Thyroid gland (tissue), 4 donors: ENCODE measurements around the gene C20orf144. TPM values are rescaled to one million over a fixed set of nuclear protein-coding genes. Genes with fewer than 3 reads are reported as not detected.
"Not testable (repeated sequence)": the region's sequence is repeated elsewhere in the genome, so short reads cannot be mapped to it uniquely, and the experiment has no call there.

Experiments used
- DNase-seq, 2 donors: peaks; one replicate each; pipeline ENCODE4 v3.0.0-alpha.2; 2019
- H3K27ac ChIP-seq, 3 donors: fragments of 200-600 bp; sonication (generic); 1 replicate in 2 of 3; 2 replicates in 1 of 3; pipeline ENCODE4 v1.5.1; 2016 to 2019; ENCODE audit warnings: mild to moderate bottlenecking in 1 of 3, moderate library complexity in 1 of 3
- H3K27me3 ChIP-seq: fragments of 200-600 bp; sonication (generic); one replicate; pipeline ENCODE4 v1.5.1; 2019
- H3K36me3 ChIP-seq, 2 donors: fragments of 200-600 bp; sonication (generic); one replicate each; pipeline ENCODE4 v1.5.1; 2016 to 2019
- H3K4me1 ChIP-seq, 2 donors: fragments of 200-600 bp; sonication (generic); one replicate each; pipeline ENCODE4 v1.5.1; 2017 to 2019
- H3K4me3 ChIP-seq, 3 donors: fragments of 200-600 bp; sonication (generic); replicated peaks in 1 of 3; 1 replicate in 2 of 3; 2 replicates in 1 of 3; pipeline ENCODE4 v1.5.1; 2016; ENCODE audit warnings: mild to moderate bottlenecking in 1 of 3
- H3K9me3 ChIP-seq: fragments of 200-600 bp; sonication (generic); one replicate; pipeline ENCODE4 v1.5.1; 2017
- POLR2A ChIP-seq, 2 donors: fragments of 450-650 bp; IDR thresholded peaks; one replicate each; pipeline ENCODE4 v1.6.1; 2017; ENCODE audit warnings: antibody characterized with exemption in 2 of 2, mild to moderate bottlenecking in 2 of 2, moderate library complexity in 1 of 2
- WGBS, 2 donors: methylation state at CpG; one replicate each; pipeline ENCODE4 v1.1.5; 2017; 5-methylcytosine and 5-hydroxymethylcytosine counted together
- intact Hi-C: fragments of 100-400 bp; cut with DNase I; formaldehyde crosslinking; loops from one replicate; pipeline ENCODE4 v1.15.1; 2023
- total RNA-seq, 4 donors: library from RNA; depleted of rRNA; stranded (reverse); fragments of >200 nt; gene quantifications; one replicate each; pipeline ENCODE4 v1.2.3, GENCODE V29; 2016
- TF ChIP-seq, protein P1 (sequence below), 6 experiments: fragments of 200-600 bp in 3 of 6; fragments of 450-650 bp in 3 of 6; sonication (generic) in 3 of 6; IDR thresholded peaks; one replicate each; pipeline ENCODE4 v1.5.1; 2016 to 2019; ENCODE audit warnings: antibody characterized with exemption in 6 of 6, mild to moderate bottlenecking in 2 of 6, inconsistent platforms in 1 of 6, moderate library complexity in 1 of 6

The C20orf144 gene
- total RNA-seq, 4 donors from 2014 or later = 0.13 TPM; not detected in 3

DNA sequence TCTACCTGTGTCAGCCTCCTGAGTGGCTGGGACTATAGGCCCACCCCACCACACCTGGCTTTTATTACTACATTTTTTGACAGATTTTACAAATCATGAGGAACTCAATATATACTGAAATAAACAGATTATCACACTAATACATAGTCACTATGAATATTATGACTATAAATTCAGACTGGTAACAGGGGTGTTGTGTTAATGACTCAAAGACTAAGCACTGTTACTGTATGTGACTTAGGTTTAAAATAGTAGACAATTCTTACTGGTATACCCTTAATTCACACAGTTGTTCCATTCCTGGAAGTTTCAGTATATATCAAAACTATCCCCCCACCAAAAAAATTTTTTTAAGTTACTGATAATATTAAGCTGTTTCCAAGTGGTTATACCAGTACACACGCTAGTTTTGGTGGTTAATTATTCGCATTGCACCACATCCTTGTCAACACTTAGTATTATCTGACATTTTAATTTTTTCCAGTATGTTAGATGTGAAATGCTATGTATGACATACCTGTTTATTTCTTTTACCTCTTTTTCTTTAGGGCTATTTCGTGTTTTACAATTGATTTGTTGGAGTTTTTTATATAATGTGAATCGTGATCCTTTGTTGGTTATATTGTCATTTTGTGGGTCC is 34.4 kb upstream of the C20orf144 start:
- Histone ChIP-seq H3K4me1 (no peaks in the 10 kb centered on the region), H3K36me3 (peaks cover 18 to 30% of the 10 kb centered on the region in 2 donors), H3K27ac (no peak overlapping the region), H3K9me3 (no peaks in the 10 kb centered on the region), H3K4me3 (no peak overlapping the region), H3K27me3 (no peaks in the 10 kb centered on the region)
- TF ChIP-seq, protein P1, sequence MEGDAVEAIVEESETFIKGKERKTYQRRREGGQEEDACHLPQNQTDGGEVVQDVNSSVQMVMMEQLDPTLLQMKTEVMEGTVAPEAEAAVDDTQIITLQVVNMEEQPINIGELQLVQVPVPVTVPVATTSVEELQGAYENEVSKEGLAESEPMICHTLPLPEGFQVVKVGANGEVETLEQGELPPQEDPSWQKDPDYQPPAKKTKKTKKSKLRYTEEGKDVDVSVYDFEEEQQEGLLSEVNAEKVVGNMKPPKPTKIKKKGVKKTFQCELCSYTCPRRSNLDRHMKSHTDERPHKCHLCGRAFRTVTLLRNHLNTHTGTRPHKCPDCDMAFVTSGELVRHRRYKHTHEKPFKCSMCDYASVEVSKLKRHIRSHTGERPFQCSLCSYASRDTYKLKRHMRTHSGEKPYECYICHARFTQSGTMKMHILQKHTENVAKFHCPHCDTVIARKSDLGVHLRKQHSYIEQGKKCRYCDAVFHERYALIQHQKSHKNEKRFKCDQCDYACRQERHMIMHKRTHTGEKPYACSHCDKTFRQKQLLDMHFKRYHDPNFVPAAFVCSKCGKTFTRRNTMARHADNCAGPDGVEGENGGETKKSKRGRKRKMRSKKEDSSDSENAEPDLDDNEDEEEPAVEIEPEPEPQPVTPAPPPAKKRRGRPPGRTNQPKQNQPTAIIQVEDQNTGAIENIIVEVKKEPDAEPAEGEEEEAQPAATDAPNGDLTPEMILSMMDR (IDR thresholded peaks at IDR 0.05) = no peak
- TF ChIP-seq POLR2A (IDR thresholded peaks at IDR 0.05) = no peak
- DNase-seq = no peak
- intact Hi-C loops = no loop called here
- WGBS, 2 donors = 98 to 99% methylated on average over 4 of the region's 4 CpGs

DNA sequence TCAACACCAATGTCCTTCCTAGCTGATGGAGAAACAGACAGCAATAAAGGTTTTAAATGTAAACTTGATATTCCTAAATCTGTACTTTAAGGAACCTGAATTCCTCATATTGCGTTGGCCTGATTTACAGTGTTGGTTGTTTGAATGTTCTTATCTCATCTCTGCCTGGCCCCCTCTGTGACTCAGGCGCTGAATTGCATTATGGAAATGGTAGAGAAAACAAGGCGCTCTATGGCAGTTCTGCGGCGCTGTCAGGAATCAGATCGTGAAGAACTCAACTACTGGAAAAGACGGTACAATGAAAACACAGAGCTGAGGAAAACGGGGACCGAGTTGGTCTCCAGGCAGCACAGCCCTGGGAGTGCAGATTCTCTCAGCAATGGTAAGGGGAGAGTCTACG is 32.6 kb upstream of the C20orf144 start:
- H3K36me3 ChIP-seq = peaks cover 18 to 27% of the 10 kb centered on the region in 2 donors
- H3K4me1 ChIP-seq = no peaks in the 10 kb centered on the region
- 90 to 92% methylated on average over 10 of the region's 10 CpGs for WGBS, 2 donors
- H3K9me3 ChIP-seq = no peaks in the 10 kb centered on the region
- H3K27ac ChIP-seq = no peak overlapping the region
- H3K4me3 ChIP-seq = no peak overlapping the region
- TF ChIP-seq POLR2A (IDR thresholded peaks at IDR 0.05) = no peak
- TF ChIP-seq, protein P1 (IDR thresholded peaks at IDR 0.05) = no peak
- DNase-seq = no peak
- no peaks in the 10 kb centered on the region for H3K27me3 ChIP-seq
- intact Hi-C loops = no loop called here

DNA sequence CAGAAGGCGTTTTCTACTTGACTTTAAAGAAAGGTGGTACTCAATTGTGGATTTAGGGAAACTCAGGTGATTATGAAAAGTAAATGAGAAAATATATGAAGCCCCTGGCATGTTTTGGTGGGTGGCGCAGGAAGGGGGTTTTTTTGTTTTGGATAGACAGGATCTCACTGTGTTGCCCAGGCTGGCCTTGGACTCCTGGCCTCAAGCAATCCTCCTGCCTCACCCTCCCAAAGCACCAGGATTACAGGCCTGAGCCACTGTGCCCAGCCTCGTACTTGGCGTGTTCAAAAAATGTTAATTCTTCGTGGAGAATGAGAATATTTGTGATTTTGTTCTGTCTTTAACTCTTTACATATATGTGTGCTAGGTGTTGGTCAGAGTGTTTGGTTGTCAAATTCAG is 32.1 kb upstream of the C20orf144 start:
- Histone ChIP-seq H3K27me3 (no peaks in the 10 kb centered on the region), H3K36me3 (peaks cover 18 to 23% of the 10 kb centered on the region in 2 donors), H3K4me3 (no peak overlapping the region), H3K27ac (no peak overlapping the region), H3K4me1 (no peaks in the 10 kb centered on the region), H3K9me3 (no peaks in the 10 kb centered on the region)
- intact Hi-C loops = no loop called here
- DNase-seq = no peak
- WGBS, 2 donors = 89 to 90% methylated on average over 5 of the region's 5 CpGs
- no peak for TF ChIP-seq POLR2A (IDR thresholded peaks at IDR 0.05)
- TF ChIP-seq, protein P1 (IDR thresholded peaks at IDR 0.05) = no peak

DNA sequence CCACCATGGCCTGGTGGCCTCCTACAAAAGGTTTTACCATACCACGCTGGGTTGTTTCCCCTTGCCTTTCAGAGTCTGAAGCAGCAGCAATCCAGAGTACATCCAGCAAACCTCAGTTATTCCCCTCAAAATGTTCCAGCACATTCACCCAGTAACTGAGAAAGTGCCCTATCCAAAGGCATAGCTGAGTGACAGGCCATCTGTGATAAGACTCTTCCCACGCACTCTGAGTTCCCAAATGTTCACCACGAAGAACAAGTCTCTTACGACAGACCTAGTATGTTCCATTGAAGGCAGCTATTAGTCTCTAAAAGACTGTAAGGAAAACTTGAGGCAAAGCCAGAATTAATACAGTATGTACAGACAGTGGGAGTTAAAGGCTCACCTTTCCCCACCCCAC is 31.6 kb upstream of the C20orf144 start:
- H3K4me1 ChIP-seq = no peaks in the 10 kb centered on the region
- DNase-seq = no peak
- no peak for TF ChIP-seq POLR2A (IDR thresholded peaks at IDR 0.05)
- TF ChIP-seq, protein P1 (IDR thresholded peaks at IDR 0.05) = no peak
- H3K4me3 ChIP-seq = no peak overlapping the region
- no peak overlapping the region for H3K27ac ChIP-seq
- 91 to 95% methylated on average over 4 of the region's 4 CpGs for WGBS, 2 donors
- no peaks in the 10 kb centered on the region for H3K27me3 ChIP-seq
- intact Hi-C loops = no loop called here
- no peaks in the 10 kb centered on the region for H3K9me3 ChIP-seq
- peaks cover 12 to 23% of the 10 kb centered on the region in 2 donors for H3K36me3 ChIP-seq

DNA sequence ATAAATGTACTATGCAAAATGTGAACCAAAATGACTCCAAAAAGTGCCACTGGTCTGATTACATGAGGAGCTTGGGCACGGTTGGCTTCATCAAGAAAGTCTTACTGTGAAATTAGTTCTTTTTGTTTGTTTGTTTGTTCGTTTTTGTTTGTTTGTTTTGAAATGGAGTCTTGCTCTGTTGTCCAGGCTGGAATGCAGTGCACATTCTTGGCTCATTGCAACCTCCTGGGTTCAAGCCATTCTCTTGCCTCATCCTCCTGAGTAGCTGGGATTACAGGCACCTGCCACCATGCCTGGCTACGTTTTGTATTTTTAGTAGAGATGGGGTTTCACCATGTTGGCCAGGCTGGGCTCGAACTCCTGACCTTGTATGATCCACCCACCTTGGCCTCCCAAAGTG is 30.2 kb upstream of the C20orf144 start:
- H3K27me3 ChIP-seq, intact Hi-C loops, H3K9me3 ChIP-seq, DNase-seq, H3K4me3 ChIP-seq, H3K4me1 ChIP-seq, H3K27ac ChIP-seq: not testable (repeated sequence)
- H3K36me3 ChIP-seq = peaks cover 11 to 26% of the 10 kb centered on the region in 2 donors
- WGBS, 2 donors = 88 to 89% methylated on average over 4 of the region's 4 CpGs
